ENCODE measurements around the gene RPS25.

GRCh38 chr11:118988280-118988679 is 29.9 kb downstream of the RPS25 start:
- TF ChIP-seq CTCF (IDR thresholded peaks at IDR 0.05; ENCODE audit: low read length) (no peak), EZH2 (IDR thresholded peaks at IDR 0.05; ENCODE audit: borderline replicate concordance, low read length) (no peak)

All from OCI-LY1 (cell line).